CD4-positive, alpha-beta T cell treated with Interleukin-12 subunit alpha and Interleukin-12 subunit beta, for 1 hour (primary cell): Measurements from ENCODE around the gene THBD.

Source experiments
- DNase-seq: peaks from one replicate; pipeline ENCODE4 v3.0.0-alpha.2; 2020

The THBD gene

DNA sequence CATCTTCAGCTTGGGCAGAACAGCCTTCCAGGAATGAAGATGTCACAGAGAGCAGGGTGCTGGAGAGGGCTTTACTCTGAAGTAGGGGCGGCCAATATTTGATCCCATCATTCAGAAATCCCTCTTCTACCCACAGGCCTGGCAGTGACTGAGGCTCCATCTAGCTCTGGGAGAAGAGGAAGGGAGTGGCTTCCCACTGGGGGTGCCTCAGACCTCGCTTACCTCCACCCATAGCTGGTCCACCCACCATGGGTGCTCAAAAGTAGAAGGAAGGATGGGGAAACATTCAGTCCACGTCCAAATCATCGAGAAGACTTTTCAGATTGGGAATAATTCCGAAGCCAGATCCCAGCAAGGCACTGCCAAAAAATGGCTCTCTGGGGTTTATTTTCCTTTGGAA lies 11.8 kb upstream of the THBD start:
- no peak for DNase-seq

DNA sequence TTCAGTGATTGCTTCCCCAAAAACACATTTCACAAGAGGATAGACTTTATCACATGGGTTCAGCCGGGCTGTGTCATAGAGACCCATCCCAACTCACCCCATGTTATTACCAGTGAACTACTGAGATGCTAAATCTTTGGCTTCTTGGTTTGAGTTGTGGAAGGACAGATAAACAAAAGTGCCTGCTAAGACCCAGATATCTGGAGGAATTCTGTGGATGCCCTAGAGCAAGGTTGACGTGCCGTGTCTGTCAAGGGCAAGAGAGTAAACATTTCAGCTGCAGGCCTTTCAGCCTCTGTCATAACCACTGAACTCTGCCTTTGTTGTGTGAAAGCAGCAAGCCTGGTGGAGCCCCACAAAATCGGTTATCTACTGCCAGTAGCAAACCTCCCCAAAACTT lies 11.2 kb upstream of the THBD start:
- no peak for DNase-seq

DNA sequence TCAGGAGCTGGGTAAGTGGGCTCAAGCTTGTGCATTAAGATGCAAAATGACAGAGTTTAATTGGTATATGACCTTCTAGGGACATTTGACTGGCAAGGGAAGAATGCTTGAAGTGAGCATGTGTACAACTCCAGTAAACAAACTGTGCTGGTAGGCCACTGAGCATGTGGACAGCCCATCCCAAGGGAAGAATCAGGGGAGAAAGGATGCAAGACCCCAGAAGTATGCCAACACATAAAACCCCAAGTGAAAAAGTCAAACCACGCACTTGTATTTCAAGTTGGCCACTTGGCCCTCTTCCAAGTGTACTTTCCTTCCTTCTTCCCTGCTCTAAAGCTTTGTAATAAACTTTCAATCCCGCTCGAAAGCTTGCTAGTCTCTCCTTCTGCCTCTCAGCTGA lies 10.4 kb upstream of the THBD start:
- no peak for DNase-seq

DNA sequence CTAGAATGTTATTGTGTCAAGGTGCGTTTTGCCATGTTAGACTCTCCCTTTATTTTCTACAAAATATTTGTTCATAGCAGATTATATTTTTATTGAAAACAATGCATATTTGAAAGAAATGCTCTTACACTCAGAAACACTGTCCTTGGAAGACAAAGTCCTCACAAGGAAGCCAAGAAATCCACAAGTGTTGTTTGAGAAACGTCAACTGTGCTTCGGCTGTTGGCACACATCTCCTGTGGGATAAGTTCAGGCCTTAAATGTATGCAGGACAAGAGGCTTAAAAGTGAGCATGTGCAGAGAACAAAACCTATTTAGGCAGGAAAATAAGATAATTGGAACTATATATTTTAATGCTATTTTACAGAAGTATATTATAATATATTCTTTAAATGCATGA lies 9.5 kb upstream of the THBD start:
- DNase-seq, result no peak

DNA sequence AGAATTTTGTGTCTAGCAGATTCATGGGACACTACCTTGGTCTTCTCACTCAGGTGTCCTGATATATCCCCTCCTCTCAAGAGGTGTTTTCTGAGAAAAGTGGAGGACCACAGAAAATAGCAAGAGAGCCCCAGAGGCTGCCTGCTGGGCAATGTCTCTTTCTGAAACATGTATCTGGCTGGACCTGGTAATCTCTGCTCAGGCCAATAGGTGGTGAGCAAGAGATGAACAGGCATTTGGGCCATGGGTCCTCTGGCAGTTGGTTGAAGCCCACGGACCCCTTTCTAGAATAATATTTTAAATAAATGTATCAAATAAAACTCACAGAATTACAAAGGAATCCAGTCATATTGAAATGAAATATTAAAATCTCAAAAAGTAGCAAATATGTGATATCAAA lies 8.8 kb upstream of the THBD start:
- DNase-seq, result no peak

DNA sequence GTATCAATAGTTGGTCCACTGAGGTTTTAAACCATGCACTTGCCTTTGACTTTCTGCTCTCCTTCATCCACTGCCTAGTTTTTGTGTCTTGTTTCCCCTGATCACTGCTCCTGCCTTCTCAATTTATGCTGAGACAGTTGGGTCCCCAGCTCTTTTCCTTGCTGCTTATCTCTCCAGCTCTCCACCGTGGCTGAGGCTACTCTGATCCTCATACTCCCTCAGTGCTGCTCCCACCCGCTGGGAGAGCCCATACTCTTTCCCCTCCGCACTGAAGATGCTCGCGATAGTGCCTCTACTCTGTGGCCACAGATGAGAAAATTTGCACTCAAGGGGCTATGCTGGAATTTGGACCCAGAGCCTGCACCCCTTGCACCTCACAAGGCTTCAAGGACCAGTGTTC lies 3.4 kb upstream of the THBD start:
- no peak for DNase-seq

DNA sequence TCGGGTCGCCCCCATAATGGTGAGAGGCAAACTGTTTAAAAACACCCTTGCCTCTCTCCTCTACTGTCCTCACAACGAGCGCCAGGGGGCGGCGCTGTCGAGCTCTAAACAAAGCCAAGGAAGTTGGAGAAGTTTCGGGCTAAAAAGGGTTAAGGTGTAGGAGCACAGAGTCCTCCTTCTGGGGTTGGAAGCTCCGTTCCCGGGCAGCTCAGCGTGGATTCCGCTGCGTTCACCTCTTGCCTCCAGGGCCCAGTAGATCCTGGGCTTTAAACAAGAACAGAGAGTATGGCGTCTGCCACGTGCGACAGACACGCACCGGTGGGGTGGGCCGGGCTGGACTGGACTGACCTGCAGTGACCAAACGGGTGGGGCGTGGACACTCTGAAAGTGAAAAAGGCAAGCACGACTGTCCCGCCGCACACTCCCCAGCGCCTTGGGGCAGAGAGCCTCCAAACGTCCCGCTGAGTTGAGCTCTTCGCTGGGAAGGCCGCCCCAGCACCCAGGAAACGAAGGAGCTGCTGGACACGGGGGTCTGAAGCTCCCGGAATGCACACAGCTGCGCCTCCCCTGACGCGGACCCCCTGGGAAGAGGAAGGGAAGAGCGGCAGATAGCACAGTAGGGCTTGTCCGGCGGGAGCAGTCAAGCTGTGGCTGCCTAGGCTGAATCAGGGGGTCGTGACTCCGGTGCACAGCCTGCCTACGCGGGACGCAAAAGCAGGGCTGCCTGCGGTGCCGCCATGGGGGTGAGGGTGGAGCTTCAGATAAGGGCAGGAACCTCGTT lies 1.6 kb upstream of the THBD start:
- peak; percentile 16 for DNase-seq

DNA sequence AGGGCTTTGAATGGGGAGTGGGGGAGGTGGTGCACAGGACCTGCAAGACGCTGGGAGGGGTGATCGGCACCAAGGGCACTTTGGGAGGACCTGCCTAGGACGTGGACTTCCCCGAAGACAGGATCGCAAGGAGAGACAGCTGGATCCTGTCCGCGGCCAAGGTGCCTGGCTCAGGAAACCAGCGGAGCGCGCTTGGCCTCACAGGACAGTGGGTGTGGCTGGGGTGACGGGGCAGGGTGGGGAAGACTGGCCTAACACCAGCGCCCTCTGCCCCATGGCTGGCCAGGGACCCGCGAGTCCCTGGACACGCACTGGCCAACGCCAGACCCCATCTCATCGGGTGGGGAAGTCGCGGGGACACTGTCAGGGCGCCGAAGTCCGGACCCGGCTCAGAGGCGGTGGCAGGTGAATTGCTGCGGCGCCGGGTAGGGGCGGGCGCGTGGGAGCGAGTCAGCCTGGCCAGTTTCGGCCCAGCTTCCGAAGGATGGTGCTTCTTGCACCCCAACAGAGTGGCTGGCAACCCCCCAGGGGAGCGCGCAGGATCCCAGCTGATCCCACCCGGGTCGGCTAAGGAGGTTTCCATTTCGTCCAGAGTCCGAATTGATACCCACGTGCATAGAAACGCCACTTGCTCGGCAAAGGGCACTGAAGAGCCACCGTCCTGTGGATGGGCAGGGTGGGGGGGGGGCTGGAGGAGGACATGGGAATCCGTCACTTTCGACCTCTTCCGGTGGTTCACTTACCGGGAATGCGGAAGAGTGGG lies 785 bp upstream of the THBD start:
- DNase-seq, result no peak

DNA sequence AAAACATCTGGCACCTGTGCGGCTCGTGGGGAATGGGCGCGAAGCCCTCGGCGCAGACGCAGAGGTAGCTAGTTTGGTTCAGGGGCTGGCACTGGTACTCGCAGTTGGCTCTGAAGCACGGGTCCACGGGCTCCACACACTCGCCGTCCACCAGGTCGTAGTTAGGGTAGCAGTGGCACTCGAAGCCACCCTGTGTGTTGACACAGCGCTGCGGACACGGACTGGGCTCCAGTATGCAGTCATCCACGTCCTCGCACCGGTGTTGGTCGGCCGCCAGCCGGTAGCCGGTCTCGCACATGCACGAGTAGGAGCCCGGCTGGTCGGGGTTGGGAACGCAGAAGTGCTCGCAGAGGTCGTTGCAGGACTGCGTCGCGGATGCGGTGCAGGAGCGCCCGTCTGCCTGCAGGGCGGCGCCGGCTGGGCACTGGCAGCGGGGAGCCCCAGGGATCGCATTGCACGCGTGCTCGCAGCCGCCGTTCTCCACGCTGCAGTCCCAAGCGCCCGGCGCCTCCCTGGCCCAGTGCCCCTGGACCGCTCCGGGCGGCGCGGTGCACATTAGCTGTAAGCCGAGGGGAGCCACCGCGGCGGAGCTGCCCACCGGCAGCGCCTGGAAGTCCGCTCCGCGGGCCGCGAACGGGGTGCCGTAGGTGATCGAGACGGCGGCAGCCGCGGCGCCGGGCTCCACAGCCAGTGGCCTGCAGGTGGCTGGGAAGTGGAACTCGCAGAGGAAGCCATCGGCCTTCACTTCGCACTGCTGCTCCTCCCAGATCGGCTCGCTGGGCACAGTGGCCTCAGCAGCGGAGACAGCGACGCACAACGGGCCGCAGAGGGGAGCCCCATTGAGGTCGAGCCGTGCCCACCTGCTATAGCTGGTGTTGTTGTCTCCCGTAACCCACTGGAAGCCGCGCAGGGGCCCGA lies 930 bp downstream of the THBD start:
- no peak for DNase-seq

DNA sequence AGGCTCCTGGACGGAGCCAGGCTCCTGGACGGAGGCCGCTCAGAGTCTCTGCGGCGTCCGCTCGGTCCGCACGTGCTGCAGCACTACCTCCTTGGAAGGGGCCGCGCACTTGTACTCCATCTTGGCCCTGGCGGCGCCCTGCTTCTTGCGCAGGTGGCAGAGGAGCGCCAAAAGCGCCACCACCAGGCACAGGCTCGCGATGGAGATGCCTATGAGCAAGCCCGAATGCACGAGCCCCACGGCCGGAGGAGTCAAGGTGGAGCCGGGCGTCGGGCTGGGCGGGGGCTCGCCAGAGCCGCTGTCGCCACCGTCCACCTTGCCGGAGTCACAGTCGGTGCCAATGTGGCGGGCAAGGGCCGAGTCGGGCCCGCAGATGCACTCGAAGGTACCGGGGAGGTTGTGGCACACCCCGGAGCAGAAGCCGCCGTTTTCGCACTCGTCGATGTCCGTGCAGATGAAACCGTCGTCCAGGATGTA lies 1.7 kb downstream of the THBD start:
- no peak for DNase-seq

DNA sequence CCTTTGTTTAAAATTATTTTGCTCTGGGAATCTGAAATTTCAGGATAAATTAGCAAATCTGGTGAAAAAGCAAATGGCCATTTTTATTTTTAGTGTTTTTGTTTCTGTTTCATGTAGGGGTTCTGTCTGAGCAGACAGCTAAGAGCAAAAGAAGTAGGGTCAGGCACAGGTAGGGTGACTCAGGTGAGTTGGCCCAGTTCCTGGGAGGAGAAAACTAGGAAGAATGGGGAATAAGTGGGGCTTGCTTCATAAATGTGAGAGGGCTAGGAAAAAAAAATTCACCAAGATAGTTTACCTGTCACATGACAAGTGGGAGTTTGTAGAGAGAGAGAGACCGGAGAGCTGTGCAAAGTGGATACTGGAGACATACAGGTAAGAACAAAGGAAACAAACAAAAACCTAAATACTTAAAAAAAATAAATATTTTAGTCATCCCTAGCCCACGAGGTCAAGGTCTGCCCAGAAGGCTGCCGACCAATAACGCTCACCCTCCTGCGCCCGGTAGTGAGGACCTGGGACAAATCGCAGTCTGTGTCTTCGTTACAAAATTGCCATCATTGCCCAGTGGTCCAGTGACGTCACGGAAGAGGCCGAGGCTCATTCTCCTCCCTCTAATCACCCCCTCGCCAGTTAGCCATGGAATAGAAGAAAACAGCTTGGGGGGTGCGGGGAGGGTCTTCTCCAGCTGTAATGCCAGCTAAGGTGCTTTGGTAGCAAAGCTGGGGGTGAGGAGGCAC lies 2.3 kb downstream of the THBD start:
- no peak for DNase-seq

DNA sequence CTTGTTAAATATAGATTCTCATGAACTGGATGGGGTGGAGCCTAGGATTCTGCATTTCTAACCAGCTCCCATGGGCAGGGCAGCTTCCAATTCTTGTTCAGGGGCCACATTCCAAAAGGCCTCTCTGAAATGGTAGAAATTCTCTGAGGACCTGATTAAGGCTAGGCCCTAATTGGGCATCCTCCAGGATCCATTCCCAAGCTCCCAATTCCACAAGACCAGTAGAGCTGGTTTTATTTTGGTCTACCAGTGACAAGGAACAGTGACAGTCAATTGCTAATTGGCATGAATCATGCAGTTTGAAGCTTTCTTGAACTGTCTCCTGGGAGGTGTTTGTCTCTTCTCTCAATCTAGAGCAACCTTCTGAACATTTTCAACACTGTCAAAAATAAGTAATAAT lies 3.0 kb downstream of the THBD start:
- DNase-seq, result no peak

DNA sequence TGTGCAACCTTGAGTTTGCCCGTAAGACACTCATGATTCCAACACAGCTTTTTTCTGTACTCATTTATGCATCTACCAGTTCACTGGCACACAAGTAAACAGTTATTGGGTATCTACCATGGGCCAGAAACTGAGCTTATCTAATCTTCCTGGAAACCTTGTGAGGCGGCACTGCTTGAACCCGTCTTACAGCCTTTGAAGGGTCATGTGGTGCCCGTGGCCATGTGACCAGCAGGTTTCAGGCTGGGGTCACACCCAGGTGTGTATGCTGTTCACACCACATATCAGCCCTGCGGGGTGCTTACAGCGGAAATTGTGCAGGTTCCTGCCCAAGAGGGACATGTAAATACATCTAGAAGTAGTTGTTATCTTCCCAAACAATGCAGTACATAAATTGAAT lies 6.1 kb downstream of the THBD start:
- no peak for DNase-seq

DNA sequence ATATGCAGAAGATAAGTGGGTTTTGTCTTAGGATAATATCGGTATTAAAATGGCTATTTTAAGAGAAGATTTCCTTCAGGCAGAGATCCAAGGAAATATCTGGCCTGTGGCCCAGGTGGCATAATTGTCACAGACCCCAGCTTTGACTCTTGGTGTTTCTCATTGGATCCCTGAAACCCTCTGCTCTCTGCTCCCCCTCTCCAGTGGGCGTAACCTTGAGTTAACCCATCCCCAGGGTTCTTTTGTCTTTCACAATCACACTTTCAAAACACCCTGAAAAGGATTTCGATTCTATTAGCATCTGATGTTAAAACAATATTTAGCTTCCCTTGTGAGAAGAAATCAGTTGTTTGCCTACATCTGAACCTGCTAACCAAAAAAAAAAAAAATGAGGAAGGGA lies 7.2 kb downstream of the THBD start:
- DNase-seq, result no peak

DNA sequence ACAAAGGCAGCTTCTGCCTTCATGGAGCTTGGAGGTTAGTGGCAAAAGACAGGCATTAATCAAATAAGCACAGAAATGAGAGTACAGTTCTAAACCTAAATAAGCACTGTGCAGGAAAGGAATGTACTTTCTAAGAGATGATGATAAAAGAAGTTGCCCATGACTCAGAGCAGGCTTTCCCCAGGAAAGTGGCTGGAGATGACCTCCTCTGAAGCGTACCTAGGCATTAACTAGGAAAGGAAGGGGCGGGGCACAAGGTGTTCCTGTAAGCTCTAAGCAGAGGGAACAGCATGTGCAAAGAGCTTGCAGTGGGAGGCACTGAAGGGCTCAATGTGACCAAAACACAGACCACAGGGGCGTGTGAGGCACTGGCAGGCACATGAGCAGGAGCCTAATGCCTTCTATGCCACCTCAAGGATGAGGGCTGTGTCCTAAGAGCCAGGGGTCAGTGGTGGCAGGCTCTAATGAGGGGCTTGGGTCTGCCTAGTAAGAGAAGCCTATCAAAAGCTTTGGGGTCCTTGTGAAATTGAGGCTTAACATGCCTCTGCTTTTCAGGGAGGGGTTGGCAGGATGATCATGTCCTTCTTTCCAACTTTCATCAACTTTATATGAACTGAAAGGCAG lies 9.5 kb downstream of the THBD start:
- DNase-seq, result no peak

DNA sequence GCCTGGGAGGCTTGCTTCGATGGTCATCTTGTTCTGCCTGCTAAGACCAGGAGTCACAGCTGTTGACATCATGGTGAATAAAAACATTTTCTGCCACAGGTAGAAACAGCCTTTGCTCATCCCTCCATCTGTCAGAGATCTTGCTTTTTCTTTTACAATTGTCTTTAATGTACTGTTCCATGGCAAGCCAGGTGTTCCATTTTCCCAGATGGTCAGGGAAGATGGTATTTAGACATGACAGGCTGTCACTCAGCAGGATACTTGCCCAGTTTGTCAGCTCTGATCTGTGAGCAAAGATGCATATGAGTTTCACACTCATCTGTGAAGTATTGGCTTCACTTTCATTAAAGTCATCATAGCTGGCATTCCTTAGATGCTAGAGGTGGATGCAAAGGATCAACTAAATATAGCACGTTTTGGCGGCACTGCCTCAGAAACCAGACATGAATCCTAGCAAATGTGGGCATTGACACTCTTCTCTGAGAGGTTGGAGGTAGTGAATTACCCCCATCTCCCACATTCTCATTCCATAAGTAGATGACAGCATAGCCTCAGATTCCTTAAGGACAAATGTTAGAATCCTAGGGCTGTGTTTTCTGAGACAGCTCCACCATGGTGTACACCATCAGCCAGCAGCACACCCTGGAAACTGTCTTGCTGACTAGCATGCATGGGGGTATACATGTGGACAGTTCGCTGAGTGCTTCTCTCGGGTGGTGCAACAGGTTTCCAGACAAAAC lies 10.2 kb downstream of the THBD start:
- no peak for DNase-seq

DNA sequence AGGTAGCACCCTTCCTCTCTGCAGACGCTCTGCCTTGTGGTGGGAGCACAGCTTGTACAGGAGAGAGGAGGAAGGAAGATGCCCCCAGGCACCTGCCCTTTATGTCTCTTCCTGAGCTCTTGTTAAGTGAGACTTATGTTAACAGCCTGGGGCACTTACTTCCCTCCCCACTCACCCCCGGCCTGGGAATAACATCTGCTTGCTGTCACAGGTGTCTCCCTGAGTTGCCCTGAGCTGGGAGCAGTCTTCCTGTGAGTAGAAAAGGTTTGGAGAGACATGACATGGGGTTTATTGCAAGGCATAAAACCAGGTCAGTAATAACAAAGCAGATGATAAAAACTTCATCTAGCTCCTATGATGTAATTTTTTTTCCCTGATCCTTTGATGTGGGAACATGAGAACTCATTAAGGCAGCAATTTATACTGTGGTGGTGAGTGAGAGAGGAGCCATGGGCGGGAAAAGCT lies 12.4 kb downstream of the THBD start:
- no peak for DNase-seq

DNA sequence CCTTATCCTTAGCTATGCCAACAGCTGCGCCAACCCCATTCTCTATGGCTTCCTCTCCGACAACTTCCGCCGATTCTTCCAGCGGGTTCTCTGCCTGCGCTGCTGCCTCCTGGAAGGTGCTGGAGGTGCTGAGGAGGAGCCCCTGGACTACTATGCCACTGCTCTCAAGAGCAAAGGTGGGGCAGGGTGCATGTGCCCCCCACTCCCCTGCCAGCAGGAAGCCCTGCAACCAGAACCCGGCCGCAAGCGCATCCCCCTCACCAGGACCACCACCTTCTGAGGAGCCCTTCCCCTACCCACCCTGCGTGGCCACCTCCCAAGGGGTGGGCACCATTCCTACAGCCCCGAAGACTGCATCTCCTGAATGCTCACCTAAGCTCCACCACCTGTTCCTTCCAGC lies 13.1 kb downstream of the THBD start:
- DNase-seq, result no peak

DNA sequence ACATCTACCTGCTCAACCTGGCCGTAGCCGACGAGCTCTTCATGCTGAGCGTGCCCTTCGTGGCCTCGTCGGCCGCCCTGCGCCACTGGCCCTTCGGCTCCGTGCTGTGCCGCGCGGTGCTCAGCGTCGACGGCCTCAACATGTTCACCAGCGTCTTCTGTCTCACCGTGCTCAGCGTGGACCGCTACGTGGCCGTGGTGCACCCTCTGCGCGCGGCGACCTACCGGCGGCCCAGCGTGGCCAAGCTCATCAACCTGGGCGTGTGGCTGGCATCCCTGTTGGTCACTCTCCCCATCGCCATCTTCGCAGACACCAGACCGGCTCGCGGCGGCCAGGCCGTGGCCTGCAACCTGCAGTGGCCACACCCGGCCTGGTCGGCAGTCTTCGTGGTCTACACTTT lies 13.7 kb downstream of the THBD start:
- no peak for DNase-seq

DNA sequence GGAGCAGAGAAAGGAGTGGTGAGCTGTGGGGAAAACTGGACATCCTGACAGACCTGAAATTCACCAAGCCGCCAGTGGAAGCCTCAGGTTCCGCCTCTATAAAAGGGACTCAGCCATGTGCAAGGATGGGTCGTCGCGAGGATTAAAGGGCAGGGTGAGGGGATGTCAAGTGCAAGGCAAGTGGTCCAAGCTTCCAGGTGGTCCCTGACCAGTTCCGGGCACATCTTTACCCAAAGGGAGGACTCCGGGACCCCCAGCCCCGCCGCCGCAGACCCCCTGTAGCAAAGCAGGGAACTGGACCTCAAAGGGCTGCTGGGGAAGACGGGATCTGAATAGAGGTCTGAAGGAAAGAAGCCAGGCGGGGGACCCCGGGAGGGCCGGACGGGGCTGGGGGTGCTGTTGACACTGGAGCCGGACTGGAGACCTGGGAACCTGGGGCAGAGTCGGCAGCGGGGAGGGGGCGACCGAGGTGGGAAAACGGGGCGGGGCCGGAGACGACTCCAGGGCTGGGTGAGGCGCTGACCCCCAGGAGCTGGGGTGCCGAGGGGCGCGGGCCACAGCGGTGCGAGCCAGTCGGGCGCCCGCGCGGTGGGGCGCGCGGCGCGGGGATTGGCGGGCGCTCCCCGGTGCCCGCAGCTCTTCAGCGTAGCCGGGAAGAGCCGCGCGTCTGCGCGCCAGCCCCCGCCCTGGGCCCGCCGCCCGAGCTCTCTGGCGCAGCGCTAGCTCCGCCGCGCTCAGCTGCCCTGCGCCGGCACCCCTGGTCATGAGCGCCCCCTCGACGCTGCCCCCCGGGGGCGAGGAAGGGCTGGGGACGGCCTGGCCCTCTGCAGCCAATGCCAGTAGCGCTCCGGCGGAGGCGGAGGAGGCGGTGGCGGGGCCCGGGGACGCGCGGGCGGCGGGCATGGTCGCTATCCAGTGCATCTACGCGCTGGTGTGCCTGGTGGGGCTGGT lies 14.5 kb downstream of the THBD start, which contains the start of gene SSTR4:
TSS of gene SSTR4 (plus strand) at position 592 of the 951 bp plus-strand sequence. CDS start at position 764, 172 bp downstream.
- DNase-seq, result no peak
